Activated naive CD4-positive, alpha-beta T cell treated with anti-CD3 and anti-CD28 coated beads, Interleukin-2, amount 50 U/mL, for 16 hours (primary cell): Measurements from ENCODE around the gene ZNF786.
A peak's percentile ranks its signal among the peaks of the same experiment; 100 is the strongest.
"Not testable (repeated sequence)": the region's sequence is repeated elsewhere in the genome, so short reads cannot be mapped to it uniquely, and the experiment has no call there.

ENCODE experiments used
- DNase-seq: peaks from one replicate; pipeline ENCODE4 v3.0.0-alpha.2; 2020

ZNF786 gene

GRCh38 chr7:149081914-149082313, 8.6 kb downstream of the ZNF786 start:
- DNase-seq: no peak

GRCh38 chr7:149077594-149077993, 12.9 kb downstream of the ZNF786 start:
- no peak for DNase-seq

- DNase-seq: no peak
These were observed 15.2 kb downstream of the ZNF786 start for GRCh38 chr7:149075286-149075685.

- DNase-seq: no peak
These were observed 16.2 kb downstream of the ZNF786 start for GRCh38 chr7:149074116-149074885.

- no peak for DNase-seq
These were observed 18.1 kb downstream of the ZNF786 start for GRCh38 chr7:149072438-149072775.

- peak; percentile 54 for DNase-seq
These were observed 18.7 kb downstream of the ZNF786 start for GRCh38 chr7:149071641-149072437.

GRCh38 chr7:149071182-149071635, 19.3 kb downstream of the ZNF786 start:
- no peak for DNase-seq

GRCh38 chr7:149070372-149071125, 20.0 kb downstream of the ZNF786 start:
- DNase-seq: no peak

GRCh38 chr7:149067869-149068268, 22.6 kb downstream of the ZNF786 start:
- DNase-seq: no peak

- no peak for DNase-seq
These were observed 27.0 kb downstream of the ZNF786 start for GRCh38 chr7:149063476-149063875.

- DNase-seq: not testable (repeated sequence)
These were observed 28.2 kb downstream of the ZNF786 start for GRCh38 chr7:149062217-149062899.

- no peak for DNase-seq
These were observed 30.4 kb downstream of the ZNF786 start for GRCh38 chr7:149060156-149060555.

GRCh38 chr7:149053885-149054284, 36.6 kb downstream of the ZNF786 start:
- no peak for DNase-seq

- DNase-seq: no peak
These were observed 37.1 kb downstream of the ZNF786 start for GRCh38 chr7:149053384-149053783.

GRCh38 chr7:149050941-149051340, 39.6 kb downstream of the ZNF786 start:
- no peak for DNase-seq

GRCh38 chr7:149048805-149049204, 41.7 kb downstream of the ZNF786 start:
- DNase-seq: no peak

GRCh38 chr7:149046416-149046815, 44.1 kb downstream of the ZNF786 start:
- DNase-seq: no peak

- no peak for DNase-seq
These were observed 46.6 kb downstream of the ZNF786 start for GRCh38 chr7:149043936-149044335.

- no peak for DNase-seq
These were observed 49.2 kb downstream of the ZNF786 start for GRCh38 chr7:149041350-149041749.

- DNase-seq: not testable (repeated sequence)
These were observed 51.9 kb downstream of the ZNF786 start for GRCh38 chr7:149038641-149039040.

GRCh38 chr7:149036676-149037075, 53.8 kb downstream of the ZNF786 start:
- no peak for DNase-seq

- DNase-seq: no peak
These were observed 59.1 kb downstream of the ZNF786 start for GRCh38 chr7:149031353-149031910.
